NCI-H748 (cell line): Measurements from ENCODE around the gene TRAPPC2.

Experiments used
- DNase-seq: peaks from one replicate; lab custom pipeline; 2025; ENCODE audit not compliant: unreplicated experiment; lab: John Stamatoyannopoulos, UW

TRAPPC2 gene

GRCh38 chrX:13734278-13735172, at the start of gene TRAPPC2, which contains the start of gene OFD1:
TRAPPC2 (minus strand) TSS chrX:13734620; CDS start chrX:13719963, 14,657 bp downstream.
OFD1 (plus strand) TSS chrX:13734748; CDS start chrX:13735072, 324 bp downstream.
- DNase-seq = peak; percentile 98

DNA sequence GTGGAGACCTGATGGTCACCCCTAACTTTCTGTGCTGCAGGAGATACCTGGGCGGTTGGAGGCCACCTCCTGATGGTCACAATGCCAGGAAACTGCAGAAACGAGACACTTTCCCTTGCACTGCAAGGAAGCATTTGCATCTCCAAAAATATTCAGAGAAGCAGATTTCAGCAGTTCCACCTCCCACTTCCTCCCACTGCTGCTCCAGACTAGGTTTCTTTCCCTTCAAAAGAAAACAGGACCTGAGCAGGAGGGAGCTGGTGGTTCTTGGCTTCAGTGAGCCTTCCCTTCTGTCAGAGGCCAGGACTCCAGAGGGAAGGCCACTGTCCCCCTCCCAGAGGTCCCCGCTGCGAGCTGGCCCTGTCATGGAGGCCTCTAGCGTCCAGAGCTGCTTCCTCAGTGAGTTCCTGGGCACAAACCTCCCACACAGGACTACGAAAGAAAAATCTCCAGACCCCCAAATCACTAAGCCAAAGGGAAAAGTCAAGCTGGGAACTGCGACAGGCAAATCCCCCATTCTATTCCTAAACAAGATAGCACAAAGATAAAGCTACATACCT, 46.5 kb upstream of the TRAPPC2 start:
- no peak for DNase-seq

GRCh38 chrX:13778916-13779315, 44.5 kb upstream of the TRAPPC2 start:
- DNase-seq = no peak

GRCh38 chrX:13776387-13776786, 42.0 kb upstream of the TRAPPC2 start:
- no peak for DNase-seq

DNA sequence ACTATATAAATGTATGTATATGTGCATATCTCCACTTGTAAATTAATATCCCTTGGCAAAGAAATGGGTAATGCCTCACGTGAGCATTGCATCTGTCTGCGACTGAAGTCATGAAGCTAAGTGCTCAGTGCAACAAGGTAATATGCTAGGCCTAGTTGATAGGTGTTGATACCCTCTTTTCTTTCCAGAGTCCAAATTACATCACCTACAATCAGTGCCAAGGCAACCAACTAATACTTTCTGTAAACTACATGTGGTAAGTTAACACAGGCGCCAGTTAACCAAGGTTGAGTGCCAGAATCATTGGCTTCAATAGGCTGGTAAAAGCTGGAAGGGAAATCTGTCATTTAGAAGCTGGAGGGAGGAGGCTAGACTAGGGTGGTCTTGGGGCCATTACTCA, 41.4 kb upstream of the TRAPPC2 start:
- no peak for DNase-seq

- DNase-seq = peak; percentile 3
These were observed 40.3 kb upstream of the TRAPPC2 start for GRCh38 chrX:13774696-13775095.

GRCh38 chrX:13770013-13770535, 35.7 kb upstream of the TRAPPC2 start:
- peak; percentile 60 for DNase-seq

- no peak for DNase-seq
These were observed 34.5 kb upstream of the TRAPPC2 start for GRCh38 chrX:13768939-13769338.

DNA sequence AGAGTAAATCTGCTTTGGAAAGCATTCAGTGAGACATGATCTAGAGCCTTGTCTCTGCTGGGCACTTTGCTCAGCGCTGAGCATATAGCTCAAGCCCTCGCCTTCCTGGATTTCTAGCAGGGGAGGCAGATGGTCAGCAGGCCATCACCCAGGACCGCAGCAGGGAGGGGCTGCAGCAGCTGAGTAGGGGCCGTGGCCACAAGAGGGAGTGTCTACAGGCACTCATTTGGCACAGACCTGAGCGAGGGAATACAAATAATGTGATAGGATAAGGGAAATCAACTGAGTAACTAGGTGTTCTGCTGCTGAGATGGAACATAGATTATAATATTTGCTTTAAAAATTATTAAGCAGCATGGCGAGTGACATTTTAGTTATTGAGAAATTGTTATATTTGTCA, 30.3 kb upstream of the TRAPPC2 start:
- no peak for DNase-seq

- DNase-seq = no peak
These were observed 29.9 kb upstream of the TRAPPC2 start for GRCh38 chrX:13764281-13764680.

DNA sequence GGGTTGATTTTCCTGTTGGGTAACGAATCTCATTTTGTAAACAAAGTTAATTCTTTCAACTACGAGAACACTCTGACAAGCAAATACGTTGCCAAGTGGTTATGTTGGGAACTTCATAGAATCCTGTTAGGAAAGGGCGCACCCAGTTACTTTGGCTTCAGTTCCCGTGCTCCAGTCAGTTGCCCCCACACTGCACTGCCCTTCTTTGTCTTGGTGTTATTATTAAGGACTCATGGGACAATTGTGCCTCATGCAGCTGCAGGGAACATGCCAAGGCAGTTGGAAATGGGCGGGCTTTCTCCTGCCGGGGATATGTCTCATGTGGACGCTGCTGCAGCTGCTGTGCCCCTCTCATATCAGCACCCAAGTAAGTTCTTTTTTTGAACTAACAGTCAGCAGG, 29.1 kb upstream of the TRAPPC2 start:
- DNase-seq = no peak

DNA sequence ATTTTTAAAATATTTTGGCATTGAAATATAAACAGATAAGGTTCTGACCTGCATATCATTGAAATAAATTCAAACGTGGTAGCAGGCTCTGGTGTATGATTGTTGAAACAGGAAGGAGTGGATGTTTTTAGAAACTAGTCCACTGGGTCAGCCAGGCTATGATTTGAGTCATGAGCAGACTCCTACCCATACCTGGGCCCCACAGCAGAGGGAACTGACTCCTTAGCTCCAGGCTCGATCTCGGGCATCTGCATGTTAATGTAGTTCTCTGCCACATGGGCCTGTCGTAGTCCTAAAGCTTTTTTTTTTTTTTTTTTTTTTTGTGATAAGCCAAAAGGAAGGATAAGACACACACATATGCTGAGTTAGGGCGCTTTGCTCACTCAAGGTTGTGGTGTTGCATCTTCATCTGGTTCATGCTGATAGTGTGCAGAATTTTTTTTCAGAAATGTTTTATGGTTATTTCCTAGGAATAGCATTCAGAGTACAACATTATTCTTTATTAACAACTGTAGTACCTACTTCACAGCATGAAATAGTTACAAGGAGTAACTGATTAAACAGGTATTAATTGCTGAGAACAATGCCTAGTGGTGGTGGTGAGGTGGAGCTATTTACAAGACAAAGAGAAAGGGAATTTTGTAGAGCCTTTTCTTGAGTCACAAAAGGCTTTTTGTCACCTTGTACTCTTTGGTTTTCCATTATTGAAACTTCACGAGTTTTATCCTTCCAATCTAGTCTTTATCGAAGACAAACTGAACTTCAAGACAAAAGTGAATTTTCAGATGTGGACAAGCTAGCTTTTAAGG, 27.4 kb upstream of the TRAPPC2 start:
- no peak for DNase-seq

- DNase-seq = no peak
These were observed 26.0 kb upstream of the TRAPPC2 start for GRCh38 chrX:13760426-13760825.

DNA sequence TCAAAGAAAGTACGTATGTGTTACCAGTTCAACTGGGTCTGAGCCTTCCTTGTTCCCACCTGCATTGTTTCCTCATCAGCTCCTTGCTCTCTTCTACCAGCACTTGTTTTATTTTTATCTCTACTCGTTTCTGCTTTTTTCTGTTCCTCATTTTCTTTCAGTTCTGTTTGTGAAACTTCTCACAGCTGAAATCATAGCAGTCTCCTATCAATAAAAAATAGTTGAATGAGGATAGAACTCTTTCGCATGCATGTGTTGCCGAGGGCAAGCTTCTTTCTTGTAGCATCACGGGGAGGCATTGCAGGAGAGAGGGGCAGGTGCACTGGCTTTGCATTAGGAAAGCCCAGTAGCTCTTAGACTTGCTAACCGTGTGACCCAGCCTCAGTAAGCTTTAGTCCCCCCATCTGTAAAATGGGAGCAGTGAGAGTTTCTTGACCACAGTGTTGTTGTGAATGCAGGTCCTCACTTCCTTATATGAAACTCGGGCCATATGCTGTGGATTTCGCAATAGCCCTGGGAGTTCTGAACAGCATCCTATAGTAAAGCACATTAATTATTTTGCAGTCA, 24.8 kb upstream of the TRAPPC2 start:
- DNase-seq = no peak

DNA sequence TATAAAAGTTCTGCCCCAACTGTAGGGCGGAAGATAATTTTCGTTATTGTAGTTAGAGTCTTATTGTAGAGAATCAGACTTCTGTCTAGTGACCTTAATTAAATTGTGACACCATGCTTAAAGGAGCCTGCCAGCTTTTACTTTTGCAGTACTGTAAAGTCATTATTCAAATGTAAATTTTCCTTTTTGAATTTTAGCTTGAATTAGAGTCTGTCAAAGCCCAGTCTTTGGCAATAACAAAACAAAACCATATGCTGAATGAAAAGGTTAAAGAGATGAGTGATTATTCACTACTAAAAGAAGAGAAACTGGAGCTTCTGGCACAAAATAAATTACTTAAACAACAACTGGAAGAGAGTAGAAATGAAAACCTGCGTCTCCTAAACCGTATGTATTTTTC, 22.0 kb upstream of the TRAPPC2 start:
- no peak for DNase-seq

- no peak for DNase-seq
These were observed 20.8 kb upstream of the TRAPPC2 start for GRCh38 chrX:13755254-13755653.

DNA sequence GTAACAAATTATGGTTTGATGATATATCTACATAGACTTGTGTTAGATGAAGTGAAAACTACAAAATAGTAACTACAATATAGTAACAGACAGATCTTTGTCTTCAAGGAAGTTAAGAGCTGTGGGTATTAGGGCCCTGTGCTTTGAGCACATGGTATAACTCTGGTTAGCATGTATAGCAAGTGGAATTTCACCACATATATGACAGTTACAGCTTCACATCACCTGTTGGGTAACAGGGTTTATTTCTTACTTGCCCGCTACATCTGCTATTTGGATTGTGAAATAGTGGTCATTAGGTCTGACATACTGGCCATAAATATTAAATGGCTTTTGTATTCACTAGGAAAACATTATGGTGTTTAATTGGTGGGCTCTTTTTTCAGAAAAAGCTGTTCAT, 20.3 kb upstream of the TRAPPC2 start:
- no peak for DNase-seq

- DNase-seq = no peak
These were observed 18.2 kb upstream of the TRAPPC2 start for GRCh38 chrX:13752646-13753045.

DNA sequence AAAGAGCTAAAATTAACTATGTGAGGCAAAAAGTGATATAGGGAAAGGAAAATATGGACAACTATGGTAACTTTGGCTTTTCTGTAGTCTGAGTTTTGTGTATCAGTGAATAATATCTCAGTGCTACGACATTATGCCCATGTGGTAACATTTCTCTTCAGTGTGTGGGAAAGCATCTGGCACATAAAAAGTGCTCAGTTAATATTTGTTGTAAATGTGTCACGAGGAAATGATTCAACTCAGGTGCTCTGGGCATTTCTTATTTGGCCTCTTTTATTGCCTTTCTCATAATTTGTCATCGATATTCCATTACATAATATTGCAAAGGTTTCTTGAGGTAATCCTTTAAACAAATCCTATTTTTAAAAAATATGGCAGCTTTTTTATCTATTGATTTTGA, 17.7 kb upstream of the TRAPPC2 start:
- no peak for DNase-seq

- no peak for DNase-seq
These were observed 16.4 kb upstream of the TRAPPC2 start for GRCh38 chrX:13750812-13751211.

DNA sequence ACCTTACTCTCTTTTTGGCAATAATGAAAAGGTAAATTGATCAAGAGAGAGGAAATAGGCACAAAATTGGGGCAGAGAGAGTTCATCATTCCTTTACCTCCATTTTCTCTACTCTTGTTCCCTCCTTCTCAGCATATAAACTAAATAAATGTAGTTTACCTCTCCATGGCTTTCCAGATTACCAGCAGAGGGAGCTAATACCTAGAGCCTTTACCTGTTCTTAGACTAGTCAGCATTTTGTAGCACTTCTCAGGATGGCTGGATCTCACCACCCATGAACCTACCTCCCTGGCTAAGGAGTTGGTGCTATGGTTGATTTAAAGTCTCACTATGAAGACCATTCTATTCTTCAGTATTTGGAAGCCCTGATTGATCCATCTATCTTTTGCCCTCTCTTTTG, 15.8 kb upstream of the TRAPPC2 start:
- DNase-seq = peak; percentile 58
